Vagina (tissue), 2 donors: ENCODE data around the gene STK38L. TPM values are rescaled to one million over a fixed set of nuclear protein-coding genes. Genes with fewer than 3 reads are reported as not detected.
A peak's percentile ranks its signal among the peaks of the same experiment; 100 is the strongest.

ENCODE experiments used
- DNase-seq, 2 donors: peaks; one replicate each; pipeline ENCODE4 v3.0.0-alpha.2; 2017; ENCODE audit errors: extremely low spot score in 2 of 2
- H3K27ac ChIP-seq: fragments of 200-600 bp; sonication (generic); one replicate; pipeline ENCODE4 v1.5.1; 2019
- H3K27me3 ChIP-seq: fragments of 200-600 bp; sonication (generic); one replicate; pipeline ENCODE4 v1.5.1; 2019
- H3K36me3 ChIP-seq, 2 donors: fragments of 200-600 bp; sonication (generic); one replicate each; pipeline ENCODE4 v1.5.1; 2017 to 2019
- H3K4me1 ChIP-seq: fragments of 200-600 bp; sonication (generic); one replicate; pipeline ENCODE4 v1.5.1; 2019
- H3K4me3 ChIP-seq, 2 donors: fragments of 200-600 bp; sonication (generic); 1 replicate in 1 of 2; 2 replicates in 1 of 2; pipeline ENCODE4 v1.5.1; 2016 to 2019
- H3K9me3 ChIP-seq: fragments of 200-600 bp; sonication (generic); one replicate; pipeline ENCODE4 v1.5.1; 2019
- POLR2A ChIP-seq, 2 donors: fragments of 450-650 bp; IDR thresholded peaks; one replicate each; pipeline ENCODE4 v1.6.1; 2017; ENCODE audit warnings: antibody characterized with exemption in 2 of 2, mild to moderate bottlenecking in 2 of 2, moderate library complexity in 2 of 2
- POLR2AphosphoS5 ChIP-seq, 2 donors: sonication (generic); formaldehyde crosslinking; IDR thresholded peaks; one replicate each; pipeline ENCODE4 v1.9.0; 2017; ENCODE audit warnings: antibody characterized with exemption in 2 of 2, mild to moderate bottlenecking in 2 of 2, low read depth in 1 of 2; ENCODE audit not compliant: insufficient read depth in 1 of 2
- intact Hi-C: fragments of 100-400 bp; cut with DNase I; formaldehyde crosslinking; loops from one replicate; pipeline ENCODE4 v1.15.1; 2023
- total RNA-seq: library from RNA; depleted of rRNA; stranded (reverse); fragments of >200 nt; gene quantifications from one replicate; pipeline ENCODE4 v1.2.3, GENCODE V29; 2016
- TF ChIP-seq, protein P1 (sequence below), 3 experiments: fragments of 450-650 bp in 2 of 3; fragments of 200-600 bp in 1 of 3; sonication (generic) in 1 of 3; IDR thresholded peaks; one replicate each; pipeline ENCODE4 v1.5.1; 2017 to 2019; ENCODE audit warnings: antibody characterized with exemption in 3 of 3, mild to moderate bottlenecking in 2 of 3, moderate library complexity in 2 of 3

Gene STK38L
- total RNA-seq, 1 donor from 2014 or later: 52.8 TPM

DNA sequence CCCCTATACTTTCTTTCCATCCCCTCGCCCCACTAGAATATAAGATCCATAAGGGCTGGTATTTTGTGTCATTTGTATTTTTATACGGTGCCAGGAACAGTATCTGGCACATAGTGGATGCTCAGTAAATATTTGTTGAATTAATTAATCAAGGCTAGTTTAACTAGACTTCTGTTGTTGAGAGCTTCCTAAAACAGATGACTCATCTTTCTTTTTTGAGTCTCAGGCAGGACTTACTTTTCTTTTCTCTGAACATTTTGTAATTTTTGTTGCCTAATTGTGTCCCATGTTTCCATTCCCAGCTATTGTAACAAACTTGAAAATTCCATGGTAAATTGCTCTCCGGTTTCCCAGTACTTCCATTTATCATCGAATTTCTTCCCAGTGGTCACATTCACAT lies 16.7 kb downstream of the STK38L start:
- Histone ChIP-seq H3K27ac (peak overlapping the region; percentile 73), H3K4me1 (peaks cover 39% of the 10 kb centered on the region), H3K4me3 (no peak overlapping the region), H3K27me3 (no peaks in the 10 kb centered on the region), H3K9me3 (no peaks in the 10 kb centered on the region), H3K36me3 (no peaks in the 10 kb centered on the region)
- TF ChIP-seq POLR2AphosphoS5 (IDR thresholded peaks at IDR 0.05; ENCODE audit: insufficient read depth in 1 of 2, low read depth in 1 of 2) (peak in 1 of 2 donors; percentile 64), POLR2A (IDR thresholded peaks at IDR 0.05) (no peak)
- TF ChIP-seq, protein P1, sequence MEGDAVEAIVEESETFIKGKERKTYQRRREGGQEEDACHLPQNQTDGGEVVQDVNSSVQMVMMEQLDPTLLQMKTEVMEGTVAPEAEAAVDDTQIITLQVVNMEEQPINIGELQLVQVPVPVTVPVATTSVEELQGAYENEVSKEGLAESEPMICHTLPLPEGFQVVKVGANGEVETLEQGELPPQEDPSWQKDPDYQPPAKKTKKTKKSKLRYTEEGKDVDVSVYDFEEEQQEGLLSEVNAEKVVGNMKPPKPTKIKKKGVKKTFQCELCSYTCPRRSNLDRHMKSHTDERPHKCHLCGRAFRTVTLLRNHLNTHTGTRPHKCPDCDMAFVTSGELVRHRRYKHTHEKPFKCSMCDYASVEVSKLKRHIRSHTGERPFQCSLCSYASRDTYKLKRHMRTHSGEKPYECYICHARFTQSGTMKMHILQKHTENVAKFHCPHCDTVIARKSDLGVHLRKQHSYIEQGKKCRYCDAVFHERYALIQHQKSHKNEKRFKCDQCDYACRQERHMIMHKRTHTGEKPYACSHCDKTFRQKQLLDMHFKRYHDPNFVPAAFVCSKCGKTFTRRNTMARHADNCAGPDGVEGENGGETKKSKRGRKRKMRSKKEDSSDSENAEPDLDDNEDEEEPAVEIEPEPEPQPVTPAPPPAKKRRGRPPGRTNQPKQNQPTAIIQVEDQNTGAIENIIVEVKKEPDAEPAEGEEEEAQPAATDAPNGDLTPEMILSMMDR (IDR thresholded peaks at IDR 0.05): no peak
- DNase-seq: no peak
- intact Hi-C loops: no loop called here

DNA sequence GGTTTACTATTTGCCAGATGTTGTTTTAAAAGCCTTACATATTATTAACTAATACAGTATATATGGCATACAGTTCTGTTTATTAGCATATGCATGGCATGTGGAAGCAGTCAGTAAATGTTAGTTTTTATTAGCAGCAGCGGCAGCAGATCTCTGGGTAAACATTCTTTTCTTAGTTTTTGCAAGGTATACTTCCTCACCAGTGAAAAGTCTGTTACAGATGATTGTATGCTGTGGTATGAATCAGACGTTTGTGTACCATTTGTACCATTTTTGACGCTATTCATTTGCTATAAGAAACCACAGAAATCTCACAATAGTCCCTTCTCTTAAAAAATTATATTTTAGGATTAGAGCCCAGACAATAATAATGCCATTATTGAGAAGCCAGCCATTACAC lies 17.8 kb downstream of the STK38L start:
- no peaks in the 10 kb centered on the region for H3K36me3 ChIP-seq
- H3K9me3 ChIP-seq: no peaks in the 10 kb centered on the region
- no peak for DNase-seq
- H3K4me3 ChIP-seq: no peak overlapping the region
- intact Hi-C loops: no loop called here
- H3K4me1 ChIP-seq: peaks cover 33% of the 10 kb centered on the region
- no peak for TF ChIP-seq POLR2A (IDR thresholded peaks at IDR 0.05)
- TF ChIP-seq, protein P1 (IDR thresholded peaks at IDR 0.05): no peak
- no peak for TF ChIP-seq POLR2AphosphoS5 (IDR thresholded peaks at IDR 0.05; ENCODE audit: insufficient read depth in 1 of 2, low read depth in 1 of 2)
- H3K27me3 ChIP-seq: no peaks in the 10 kb centered on the region
- H3K27ac ChIP-seq: peak overlapping the region; percentile 73

DNA sequence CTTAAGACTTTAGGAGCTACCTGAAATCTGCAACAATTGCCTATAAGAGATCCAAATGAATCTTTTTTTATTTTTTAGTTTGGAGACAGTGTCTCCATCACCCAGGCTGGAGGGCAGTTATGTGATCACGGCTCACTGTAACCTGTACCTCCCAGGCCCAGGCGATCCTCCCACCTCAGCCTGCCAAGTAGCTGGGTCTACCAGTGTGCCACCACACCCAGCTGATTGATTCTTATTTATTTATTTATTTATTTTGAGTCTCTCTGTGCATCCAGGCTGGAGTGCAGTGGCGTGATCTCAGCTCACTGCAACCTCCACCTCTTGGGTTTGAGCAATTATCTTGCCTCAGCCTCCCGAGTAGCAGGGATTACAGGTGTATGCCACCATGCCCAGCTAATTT lies 26.1 kb downstream of the STK38L start:
- H3K27me3 ChIP-seq: no peaks in the 10 kb centered on the region
- TF ChIP-seq, protein P1 (IDR thresholded peaks at IDR 0.05): no peak
- TF ChIP-seq POLR2A (IDR thresholded peaks at IDR 0.05) (no peak), POLR2AphosphoS5 (IDR thresholded peaks at IDR 0.05; ENCODE audit: insufficient read depth in 1 of 2, low read depth in 1 of 2) (no peak)
- intact Hi-C loops: no loop called here
- no peaks in the 10 kb centered on the region for H3K9me3 ChIP-seq
- no peak for DNase-seq
- peaks cover 25% of the 10 kb centered on the region for H3K4me1 ChIP-seq
- H3K4me3 ChIP-seq: no peak overlapping the region
- H3K36me3 ChIP-seq: no peaks in the 10 kb centered on the region
- no peak overlapping the region for H3K27ac ChIP-seq

DNA sequence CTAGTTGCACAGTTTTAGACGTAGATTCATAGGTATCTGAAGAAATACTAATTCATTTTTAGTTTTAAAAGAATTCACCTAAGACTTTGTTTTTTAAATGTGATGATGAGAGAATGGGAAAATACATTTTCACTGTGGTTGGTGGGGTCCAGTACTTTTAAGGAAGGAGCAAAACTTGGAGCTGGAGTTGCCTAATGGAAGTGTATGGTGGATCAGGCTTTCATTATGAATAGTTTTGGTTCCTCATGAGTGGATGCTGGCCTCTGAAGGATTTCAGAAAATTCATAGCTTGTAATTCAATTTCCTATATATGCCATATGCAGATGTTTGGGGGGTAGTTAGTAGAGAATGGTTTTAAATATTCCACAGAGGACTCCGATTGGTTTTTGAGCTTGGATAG lies 27.1 kb downstream of the STK38L start:
- no peaks in the 10 kb centered on the region for H3K27me3 ChIP-seq
- TF ChIP-seq, protein P1 (IDR thresholded peaks at IDR 0.05): no peak
- no peak for TF ChIP-seq POLR2A (IDR thresholded peaks at IDR 0.05)
- no peaks in the 10 kb centered on the region for H3K36me3 ChIP-seq
- H3K9me3 ChIP-seq: no peaks in the 10 kb centered on the region
- no peak overlapping the region for H3K27ac ChIP-seq
- H3K4me3 ChIP-seq: no peak overlapping the region
- no peak for DNase-seq
- intact Hi-C loops: no loop called here
- H3K4me1 ChIP-seq: peaks cover 35% of the 10 kb centered on the region

DNA sequence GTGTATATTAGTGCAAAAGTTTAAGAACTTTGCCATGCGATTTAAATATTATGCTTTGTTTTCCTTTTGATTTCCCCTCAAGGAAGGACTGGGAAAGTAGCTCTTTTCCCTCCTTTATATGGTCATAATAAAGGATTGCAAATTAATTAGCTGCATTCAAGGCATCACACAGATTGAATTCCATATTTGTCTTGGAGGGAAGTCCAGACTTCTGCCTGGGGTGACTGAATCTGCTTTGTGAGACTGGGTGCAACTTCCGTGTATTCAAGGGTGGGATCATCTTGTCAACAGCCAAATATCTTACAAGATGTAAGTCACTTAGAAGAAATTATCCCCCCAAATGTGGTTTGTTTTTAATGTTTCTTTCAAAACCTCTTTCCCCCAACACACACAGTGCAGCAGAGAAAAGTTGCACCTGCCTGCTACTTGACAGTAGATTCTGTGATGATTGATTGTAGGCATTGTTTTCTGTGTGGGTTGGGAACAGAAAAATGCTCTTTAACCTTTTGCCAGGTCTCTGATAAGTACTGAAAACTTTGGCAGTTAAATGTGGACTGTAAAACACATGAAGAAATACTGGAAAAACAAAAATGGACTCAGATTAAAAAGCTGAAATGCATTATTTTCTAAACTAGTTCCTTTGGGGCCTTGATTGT lies 28.4 kb downstream of the STK38L start:
- H3K27me3 ChIP-seq: no peaks in the 10 kb centered on the region
- no peaks in the 10 kb centered on the region for H3K36me3 ChIP-seq
- no peak for DNase-seq
- TF ChIP-seq, protein P1 (IDR thresholded peaks at IDR 0.05): no peak
- no peak for TF ChIP-seq POLR2A (IDR thresholded peaks at IDR 0.05)
- TF ChIP-seq POLR2AphosphoS5 (IDR thresholded peaks at IDR 0.05; ENCODE audit: insufficient read depth in 1 of 2, low read depth in 1 of 2): peak in 1 of 2 donors; percentile 9
- H3K27ac ChIP-seq: peak overlapping the region; percentile 14
- no peak overlapping the region for H3K4me3 ChIP-seq
- no peaks in the 10 kb centered on the region for H3K9me3 ChIP-seq
- intact Hi-C loops: no loop called here
- peaks cover 47% of the 10 kb centered on the region for H3K4me1 ChIP-seq
